Neural progenitor cell (in vitro differentiated cells): ENCODE data around the gene PIGN. TPM values are rescaled to one million over a fixed set of nuclear protein-coding genes. Genes with fewer than 3 reads are reported as not detected.
A peak's percentile ranks its signal among the peaks of the same experiment; 100 is the strongest.

ENCODE experiments used
- DNase-seq: peaks from one replicate; pipeline ENCODE4 v3.0.0-alpha.2; 2016; ENCODE audit warnings: low spot score
- H2AFZ ChIP-seq: fragments of 200-600 bp; sonication (generic); replicated peaks from 2 replicates; pipeline ENCODE4 v1.6.1; 2016; ENCODE audit warnings: antibody characterized with exemption
- H3F3A ChIP-seq: fragments of 200-600 bp; sonication (generic); 2 replicates; pipeline ENCODE4 v1.6.1; 2016; ENCODE audit warnings: antibody characterized with exemption, low read depth
- H3K27ac ChIP-seq: fragments of 200-600 bp; sonication (generic); 2 replicates; pipeline ENCODE4 v1.5.1; 2016; ENCODE audit warnings: mild to moderate bottlenecking
- H3K27me3 ChIP-seq: fragments of 200-600 bp; sonication (generic); 2 replicates; pipeline ENCODE4 v1.6.1; 2016; ENCODE audit warnings: mild to moderate bottlenecking, moderate library complexity
- H3K36me3 ChIP-seq: fragments of 200-600 bp; sonication (generic); 2 replicates; pipeline ENCODE4 v1.5.1; 2016
- H3K4me1 ChIP-seq: fragments of 200-600 bp; sonication (generic); 2 replicates; pipeline ENCODE4 v1.6.1; 2016; ENCODE audit warnings: mixed run types
- H3K4me2 ChIP-seq: fragments of 200-600 bp; sonication (generic); 2 replicates; pipeline ENCODE4 v1.6.1; 2016
- H3K4me3 ChIP-seq: fragments of 200-600 bp; sonication (generic); 2 replicates; pipeline ENCODE4 v1.5.1; 2016
- H3K79me2 ChIP-seq: fragments of 200-600 bp; sonication (generic); 2 replicates; pipeline ENCODE4 v1.6.1; 2016; ENCODE audit warnings: low read depth
- H3K9ac ChIP-seq: fragments of 200-600 bp; sonication (generic); 2 replicates; pipeline ENCODE4 v1.6.1; 2016
- H3K9me3 ChIP-seq: fragments of 200-600 bp; sonication (generic); 2 replicates; pipeline ENCODE4 v1.5.1; 2016; ENCODE audit warnings: low read depth
- H4K20me1 ChIP-seq: fragments of 200-600 bp; sonication (generic); 2 replicates; pipeline ENCODE4 v1.6.1; 2016; ENCODE audit warnings: low read depth
- H3K27ac Mint-ChIP-seq: 3 replicates; pipeline ENCODE4 v1.8.0; 2021; ENCODE audit warnings: mixed read lengths
- H3K27me3 Mint-ChIP-seq: 2 replicates; pipeline ENCODE4 v1.8.0; 2022; ENCODE audit warnings: low read depth, mild to moderate bottlenecking, inconsistent platforms, moderate library complexity, mixed read lengths; ENCODE audit not compliant: insufficient read depth
- H3K36me3 Mint-ChIP-seq: 3 replicates; pipeline ENCODE4 v1.8.0; 2021; ENCODE audit warnings: mixed read lengths
- H3K4me1 Mint-ChIP-seq: 3 replicates; pipeline ENCODE4 v1.8.0; 2021; ENCODE audit warnings: mixed read lengths
- H3K4me3 Mint-ChIP-seq: 3 replicates; pipeline ENCODE4 v1.8.0; 2021; ENCODE audit warnings: mild to moderate bottlenecking, moderate library complexity, mixed read lengths
- H3K9me3 Mint-ChIP-seq: 3 replicates; pipeline ENCODE4 v1.8.0; 2020; ENCODE audit warnings: mixed read lengths
- CTCF ChIP-seq: fragments of 200-600 bp; sonication (generic); IDR thresholded peaks from 2 replicates; pipeline ENCODE4 v1.5.1; 2017; ENCODE audit warnings: antibody characterized with exemption, mild to moderate bottlenecking
- EZH2 ChIP-seq: fragments of 200-600 bp; sonication (generic); IDR thresholded peaks from 2 replicates; pipeline ENCODE4 v1.6.1; 2017; ENCODE audit warnings: antibody characterized with exemption, mild to moderate bottlenecking, moderate library complexity
- EZH2phosphoT487 ChIP-seq: fragments of 200-600 bp; sonication (generic); IDR thresholded peaks from 2 replicates; pipeline ENCODE4 v1.6.1; 2017; ENCODE audit warnings: antibody characterized with exemption
- total RNA-seq: library from RNA; depleted of rRNA; stranded (reverse); fragments of >200 nt; gene quantifications from 2 replicates; pipeline ENCODE4 v1.2.3, GENCODE V29; 2015; ENCODE audit warnings: low replicate concordance

Gene PIGN
- total RNA-seq, 1 donor from 2014 or later: 48.9 TPM

GRCh38 chr18:62073461-62074281 lies 113.2 kb downstream of the PIGN start:
- H3K4me1 Mint-ChIP-seq: no peaks in the 10 kb centered on the region
- Histone ChIP-seq H3F3A (no peaks in the 10 kb centered on the region), H2AFZ (no peak overlapping the region), H3K79me2 (no peaks in the 10 kb centered on the region), H3K4me3 (no peak overlapping the region), H3K9me3 (no peaks in the 10 kb centered on the region), H3K4me1 (no peaks in the 10 kb centered on the region), H3K27ac (no peak overlapping the region), H3K36me3 (no peaks in the 10 kb centered on the region), H3K4me2 (no peak overlapping the region), H3K9ac (no peak overlapping the region), H3K27me3 (no peaks in the 10 kb centered on the region), H4K20me1 (no peaks in the 10 kb centered on the region)
- no peak for TF ChIP-seq EZH2
- TF ChIP-seq EZH2phosphoT487: no peak
- no peak for TF ChIP-seq CTCF
- no peaks in the 10 kb centered on the region for H3K27me3 Mint-ChIP-seq
- H3K27ac Mint-ChIP-seq: no peak overlapping the region
- DNase-seq: no peak
- H3K9me3 Mint-ChIP-seq: no peaks in the 10 kb centered on the region
- no peak overlapping the region for H3K4me3 Mint-ChIP-seq
- H3K36me3 Mint-ChIP-seq: no peaks in the 10 kb centered on the region

GRCh38 chr18:62072370-62072769 lies 114.5 kb downstream of the PIGN start:
- no peak overlapping the region for H3K4me3 Mint-ChIP-seq
- H2AFZ ChIP-seq: no peak overlapping the region
- no peak for TF ChIP-seq EZH2phosphoT487
- no peak for TF ChIP-seq CTCF
- no peak for TF ChIP-seq EZH2
- H3K36me3 Mint-ChIP-seq: no peaks in the 10 kb centered on the region
- no peak for DNase-seq
- no peaks in the 10 kb centered on the region for H3K27me3 ChIP-seq
- H3K79me2 ChIP-seq: no peaks in the 10 kb centered on the region
- no peaks in the 10 kb centered on the region for H3K9me3 Mint-ChIP-seq
- H3K27ac Mint-ChIP-seq: no peak overlapping the region
- H3K4me3 ChIP-seq: no peak overlapping the region
- H3K4me2 ChIP-seq: no peak overlapping the region
- no peaks in the 10 kb centered on the region for H3K4me1 Mint-ChIP-seq
- H4K20me1 ChIP-seq: no peaks in the 10 kb centered on the region
- no peaks in the 10 kb centered on the region for H3F3A ChIP-seq
- no peak overlapping the region for H3K9ac ChIP-seq
- H3K9me3 ChIP-seq: no peaks in the 10 kb centered on the region
- H3K4me1 ChIP-seq: no peaks in the 10 kb centered on the region
- no peaks in the 10 kb centered on the region for H3K27me3 Mint-ChIP-seq
- no peak overlapping the region for H3K27ac ChIP-seq
- H3K36me3 ChIP-seq: no peaks in the 10 kb centered on the region

- Histone ChIP-seq H3K36me3 (no peaks in the 10 kb centered on the region), H3K4me2 (no peak overlapping the region), H2AFZ (no peak overlapping the region), H3K9me3 (no peaks in the 10 kb centered on the region), H3K79me2 (no peaks in the 10 kb centered on the region), H3K27me3 (no peaks in the 10 kb centered on the region), H4K20me1 (no peaks in the 10 kb centered on the region), H3K27ac (no peak overlapping the region), H3K4me1 (no peaks in the 10 kb centered on the region), H3F3A (no peaks in the 10 kb centered on the region), H3K4me3 (no peak overlapping the region), H3K9ac (no peak overlapping the region)
- H3K36me3 Mint-ChIP-seq: no peaks in the 10 kb centered on the region
- H3K27me3 Mint-ChIP-seq: no peaks in the 10 kb centered on the region
- peak overlapping the region; percentile 4 for H3K27ac Mint-ChIP-seq
- no peaks in the 10 kb centered on the region for H3K4me1 Mint-ChIP-seq
- no peaks in the 10 kb centered on the region for H3K9me3 Mint-ChIP-seq
- no peak overlapping the region for H3K4me3 Mint-ChIP-seq
- TF ChIP-seq EZH2 (no peak), EZH2phosphoT487 (no peak), CTCF (no peak)
- no peak for DNase-seq
Observed at GRCh38 chr18:62071071-62071470, 115.8 kb downstream of the PIGN start.
